HFF-Myc (cell line): Measurements from ENCODE around the gene RETREG1.

Source experiments
- DNase-seq: peaks from one replicate; pipeline ENCODE4 v3.0.0-alpha.2; 2011; ENCODE audit warnings: low read depth; ENCODE audit errors: extremely low read depth
- H3K4me3 ChIP-seq: replicated peaks from 2 replicates; pipeline ENCODE4 v1.5.1; 2011; ENCODE audit warnings: low read depth, mild to moderate bottlenecking, control low read depth, low read length
- CTCF ChIP-seq: IDR thresholded peaks from 2 replicates; pipeline ENCODE4 v1.5.1; 2012; ENCODE audit warnings: mild to moderate bottlenecking, low read depth, low read length, control low read depth; ENCODE audit errors: missing control alignments

The RETREG1 gene

DNA sequence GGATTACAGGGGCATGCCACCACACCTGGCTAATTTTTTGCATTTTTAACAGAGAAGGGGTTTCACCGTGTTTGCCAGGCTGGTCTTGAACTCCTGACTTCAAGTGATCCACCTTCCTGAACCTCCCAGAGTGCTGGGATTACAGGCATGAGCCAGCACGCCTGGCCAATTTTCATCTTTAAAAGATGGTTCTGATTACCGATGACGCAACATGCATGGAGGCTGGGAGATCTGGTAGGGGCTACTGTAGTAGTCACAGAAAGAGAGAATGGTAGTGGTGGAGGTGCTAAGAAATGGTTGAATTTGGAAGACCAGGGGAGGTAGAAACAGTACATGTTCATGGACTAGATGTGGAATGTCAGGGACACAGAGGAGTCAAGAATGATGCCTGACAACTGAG lies 22.4 kb upstream of the RETREG1 start:
- H3K4me3 ChIP-seq: no peak overlapping the region
- TF ChIP-seq CTCF: no peak
- DNase-seq: no peak

DNA sequence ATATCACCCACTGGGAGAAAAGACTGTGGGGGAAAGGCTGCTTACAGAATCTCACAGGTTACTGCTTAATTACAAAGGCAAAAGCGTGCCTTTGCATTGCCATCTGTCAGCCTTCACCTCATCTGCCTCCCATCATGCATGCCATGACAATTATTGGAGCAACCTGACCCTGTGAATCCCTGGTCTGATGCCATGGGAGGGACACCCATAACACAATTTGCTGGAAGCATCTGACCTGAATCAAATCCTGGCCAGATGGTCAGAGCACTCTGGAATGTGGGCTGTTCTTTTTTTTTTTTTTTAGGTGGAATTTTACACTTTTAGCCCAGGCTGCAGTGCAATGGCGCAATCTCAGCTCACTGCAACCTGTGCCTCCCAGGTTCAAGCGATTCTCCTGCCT lies 11.6 kb upstream of the RETREG1 start:
- peak; percentile 5 for DNase-seq
- no peak for TF ChIP-seq CTCF
- H3K4me3 ChIP-seq: no peak overlapping the region

GRCh38 chr5:16626696-16627264 lies 10.0 kb upstream of the RETREG1 start:
- no peak for DNase-seq
- no peak for TF ChIP-seq CTCF
- no peak overlapping the region for H3K4me3 ChIP-seq

DNA sequence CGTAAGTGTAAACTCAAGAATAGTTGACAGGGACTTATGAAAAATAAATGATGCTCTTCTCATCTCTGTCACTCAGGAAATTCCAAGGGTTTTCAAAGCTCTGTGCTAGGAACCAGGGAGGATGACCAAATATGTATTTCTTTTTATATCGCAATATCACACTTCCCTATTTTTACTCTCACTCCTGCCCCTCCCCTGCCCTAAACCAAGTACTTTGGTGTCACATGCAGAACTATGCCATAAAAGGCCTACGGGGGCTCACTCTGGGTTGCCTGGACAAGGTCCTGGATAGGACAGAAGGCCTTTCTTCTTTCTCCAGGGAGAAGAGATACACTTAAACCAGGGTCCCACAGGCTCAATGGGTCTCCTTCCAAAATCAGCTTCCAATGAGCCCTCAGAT lies 8.3 kb upstream of the RETREG1 start:
- TF ChIP-seq CTCF: no peak
- no peak overlapping the region for H3K4me3 ChIP-seq
- no peak for DNase-seq

DNA sequence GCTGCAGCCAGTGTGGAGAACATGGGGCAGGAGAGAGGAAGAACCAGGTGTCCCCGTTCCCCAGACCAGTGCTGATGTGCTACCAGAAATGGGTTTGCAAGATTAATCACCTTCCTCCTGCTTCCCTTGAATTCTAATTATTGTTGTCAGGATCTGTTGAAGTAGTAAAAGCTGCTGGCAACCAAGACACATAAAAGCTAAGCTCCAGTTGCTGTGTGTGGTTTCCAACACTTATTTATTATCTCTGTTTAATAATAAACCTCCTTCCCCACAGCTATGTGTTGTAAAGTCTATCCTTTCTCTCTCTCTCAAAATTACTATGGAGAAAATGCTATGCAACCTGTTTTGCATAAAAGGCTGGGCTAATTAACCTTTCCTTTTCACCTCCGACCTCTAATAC lies 2.3 kb upstream of the RETREG1 start:
- no peak for DNase-seq
- no peak for TF ChIP-seq CTCF
- H3K4me3 ChIP-seq: no peak overlapping the region

DNA sequence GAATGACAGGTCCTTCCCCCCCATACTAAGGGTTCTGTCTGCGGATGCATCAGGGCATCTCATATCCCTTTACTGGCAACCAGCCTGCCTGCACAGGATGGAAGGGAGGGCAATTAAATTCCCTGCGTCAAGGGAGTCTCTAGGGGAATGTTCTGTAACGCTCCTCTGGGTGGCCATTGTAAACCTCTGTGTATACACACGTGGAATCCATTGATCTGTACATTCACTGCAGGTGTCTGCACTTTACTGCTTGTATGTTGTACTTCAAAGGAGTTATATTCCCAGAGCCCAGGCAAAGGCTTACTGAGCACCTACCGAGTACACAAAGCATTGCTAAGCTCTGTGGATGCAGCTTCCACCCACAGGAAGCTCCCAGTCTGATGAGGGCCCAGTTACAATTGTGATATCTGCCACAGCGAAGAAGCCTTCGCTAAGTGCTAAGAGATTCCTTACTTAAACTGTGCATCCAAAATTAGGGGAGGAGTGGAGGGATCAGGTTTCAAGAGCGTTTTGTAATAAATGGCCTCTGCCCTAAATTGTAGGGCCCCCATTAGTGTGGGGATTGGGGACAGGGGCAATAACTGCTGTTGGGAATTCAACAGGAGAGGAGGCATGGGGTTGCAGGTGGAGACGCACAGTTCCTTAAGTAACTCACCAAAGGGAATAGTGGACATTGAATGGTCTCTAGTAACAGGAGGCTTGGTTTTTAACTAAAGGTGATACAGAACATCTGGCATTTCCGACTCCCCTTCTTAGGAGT lies 1.5 kb upstream of the RETREG1 start:
- no peak for DNase-seq
- no peak overlapping the region for H3K4me3 ChIP-seq
- TF ChIP-seq CTCF: no peak
